Testis (tissue), 5 donors: ENCODE data around the gene PLBD1. TPM values are rescaled to one million over a fixed set of nuclear protein-coding genes. Genes with fewer than 3 reads are reported as not detected.

Experiments
- DNase-seq: peaks from one replicate; pipeline ENCODE4 v3.0.0-alpha.2; 2019
- H3K27ac ChIP-seq, 2 donors: fragments of 200-600 bp; sonication (generic); one replicate each; pipeline ENCODE4 v1.5.1; 2019
- H3K27me3 ChIP-seq: fragments of 200-600 bp; sonication (generic); one replicate; pipeline ENCODE4 v1.5.1; 2019
- H3K36me3 ChIP-seq: fragments of 200-600 bp; sonication (generic); one replicate; pipeline ENCODE4 v1.5.1; 2017; ENCODE audit warnings: low read depth; ENCODE audit errors: missing control alignments
- H3K4me1 ChIP-seq: fragments of 200-600 bp; sonication (generic); one replicate; pipeline ENCODE4 v1.5.1; 2019
- H3K4me3 ChIP-seq, 2 donors: fragments of 200-600 bp; sonication (generic); one replicate each; pipeline ENCODE4 v1.5.1; 2017 to 2019
- H3K9me3 ChIP-seq: fragments of 200-600 bp; sonication (generic); one replicate; pipeline ENCODE4 v1.5.1; 2017
- CTCF ChIP-seq, 3 experiments: fragments of 450-650 bp in 2 of 3; fragments of 200-600 bp in 1 of 3; sonication (generic) in 1 of 3; IDR thresholded peaks; one replicate each; pipeline ENCODE4 v1.5.1; 2016 to 2019; ENCODE audit warnings: antibody characterized with exemption in 3 of 3, mild to moderate bottlenecking in 2 of 3, moderate library complexity in 1 of 3
- POLR2A ChIP-seq: fragments of 450-650 bp; IDR thresholded peaks from one replicate; pipeline ENCODE4 v1.6.1; 2017; ENCODE audit warnings: antibody characterized with exemption, mild to moderate bottlenecking, moderate library complexity
- WGBS, 2 donors: methylation state at CpG; one replicate each; pipeline ENCODE4 v1.1.5; 2018; 5-methylcytosine and 5-hydroxymethylcytosine counted together
- intact Hi-C: fragments of 100-400 bp; cut with DNase I; formaldehyde crosslinking; loops from one replicate; pipeline ENCODE4 v1.15.1; 2023; ENCODE audit warnings: low total_unique reads
- long read RNA-seq, 2 donors: transcript quantifications; one replicate each; lab custom pipeline, GENCODE V29; 2026
- polyA plus RNA-seq: library from polyadenylated mRNA; stranded (reverse); fragments of 350-450 nt; fragmentation: Illumina TruSeq; extraction: RNeasy Lipid Tissue Mini Kit (QIAGEN cat#74804); gene quantifications from one replicate; pipeline ENCODE4 v1.2.3, GENCODE V29; 2014; ENCODE audit warnings: low read depth, low replicate concordance; ENCODE audit not compliant: insufficient read depth
- total RNA-seq, 2 donors: library from RNA; depleted of rRNA; stranded (reverse); fragments of >200 nt; gene quantifications; one replicate each; pipeline ENCODE4 v1.2.3, GENCODE V29; 2016

Gene PLBD1
- 10 to 100 TPM in 1 of 2 donors, 1 to 10 TPM in 1; 9.3 to 10.7 TPM for total RNA-seq
- 18.5 TPM for polyA plus RNA-seq
- long read RNA-seq, donor 1, transcript PLBD1-201 (11 exons, 2,426 nt) = major isoform, 16 of 26 reads
- long read RNA-seq, donor 1, partial matches to known transcripts = 10 of 26 reads
- long read RNA-seq, donor 1, other reads (novel, unspliced or antisense) = 0 of 26 reads
- long read RNA-seq, donor 2, transcript PLBD1-201 (11 exons, 2,426 nt) = major isoform, 10 of 31 reads
- long read RNA-seq, donor 2, partial matches to known transcripts = 21 of 31 reads
- long read RNA-seq, donor 2, other reads (novel, unspliced or antisense) = 0 of 31 reads

GRCh38 chr12:14567351-14568162 lies at the start of gene PLBD1:
PLBD1 (minus strand) TSS chr12:14567883; CDS start chr12:14567696, 187 bp downstream.
- Histone ChIP-seq H3K36me3 (no peaks in the 10 kb centered on the region), H3K27ac (peak within 1 kb of the TSS; percentile 68 to 75), H3K9me3 (no peaks in the 10 kb centered on the region), H3K27me3 (no peaks in the 10 kb centered on the region), H3K4me3 (peak within 1 kb of the TSS; percentile 62 to 72), H3K4me1 (no peaks in the 10 kb centered on the region)
- WGBS, 2 donors = 3 to 13% methylated on average over 10 to 75 of the region's 76 CpGs
- intact Hi-C loops = no loop called here
- peak; percentile 81 for DNase-seq
- TF ChIP-seq CTCF (IDR thresholded peaks at IDR 0.05) (no peak), POLR2A (peak; percentile 16)

GRCh38 chr12:14614704-14615121 lies 47.0 kb upstream of the PLBD1 start:
- TF ChIP-seq CTCF (IDR thresholded peaks at IDR 0.05) (no peak), POLR2A (no peak)
- Histone ChIP-seq H3K36me3 (no peaks in the 10 kb centered on the region), H3K27me3 (no peaks in the 10 kb centered on the region), H3K4me3 (no peak overlapping the region), H3K9me3 (no peaks in the 10 kb centered on the region), H3K4me1 (no peaks in the 10 kb centered on the region), H3K27ac (no peak overlapping the region)
- 74 to 82% methylated on average over 3 of the region's 3 CpGs for WGBS, 2 donors
- intact Hi-C loops = no loop called here
- no peak for DNase-seq

- DNase-seq = no peak
- Histone ChIP-seq H3K9me3 (no peaks in the 10 kb centered on the region), H3K36me3 (no peaks in the 10 kb centered on the region), H3K4me3 (no peak overlapping the region), H3K27me3 (no peaks in the 10 kb centered on the region), H3K27ac (no peak overlapping the region), H3K4me1 (no peaks in the 10 kb centered on the region)
- TF ChIP-seq POLR2A (no peak), CTCF (IDR thresholded peaks at IDR 0.05) (no peak)
- intact Hi-C loops = no loop called here
- WGBS, 2 donors = 85 to 96% methylated on average over 1 of the region's 1 CpG
These were observed 46.0 kb upstream of the PLBD1 start for GRCh38 chr12:14613718-14614117.

- 62 to 81% methylated on average over 3 of the region's 3 CpGs for WGBS, 2 donors
- Histone ChIP-seq H3K4me1 (no peaks in the 10 kb centered on the region), H3K36me3 (no peaks in the 10 kb centered on the region), H3K4me3 (no peak overlapping the region), H3K27me3 (no peaks in the 10 kb centered on the region), H3K27ac (no peak overlapping the region), H3K9me3 (no peaks in the 10 kb centered on the region)
- no peak for DNase-seq
- intact Hi-C loops = no loop called here
- TF ChIP-seq CTCF (IDR thresholded peaks at IDR 0.05) (no peak), POLR2A (no peak)
These were observed 45.3 kb upstream of the PLBD1 start for GRCh38 chr12:14612898-14613445.
